Gastrocnemius medialis (tissue), 4 donors: ENCODE measurements around the gene RIMKLA.

Experiments
- CTCF ChIP-seq, 5 experiments: fragments of 450-650 bp in 3 of 5; fragments of 200-600 bp in 2 of 5; sonication (generic) in 2 of 5; IDR thresholded peaks in 4 of 5; conservative IDR thresholded peaks in 1 of 5; 1 replicate in 4 of 5; 2 replicates in 1 of 5; pipeline ENCODE4 v1.5.1; 2016 to 2019; ENCODE audit warnings: antibody characterized with exemption in 5 of 5, mild to moderate bottlenecking in 3 of 5, moderate library complexity in 3 of 5
- POLR2A ChIP-seq, 2 donors: fragments of 450-650 bp; IDR thresholded peaks; one replicate each; pipeline ENCODE4 v1.6.1; 2017; ENCODE audit warnings: antibody characterized with exemption in 2 of 2, mild to moderate bottlenecking in 2 of 2, moderate library complexity in 2 of 2

DNA sequence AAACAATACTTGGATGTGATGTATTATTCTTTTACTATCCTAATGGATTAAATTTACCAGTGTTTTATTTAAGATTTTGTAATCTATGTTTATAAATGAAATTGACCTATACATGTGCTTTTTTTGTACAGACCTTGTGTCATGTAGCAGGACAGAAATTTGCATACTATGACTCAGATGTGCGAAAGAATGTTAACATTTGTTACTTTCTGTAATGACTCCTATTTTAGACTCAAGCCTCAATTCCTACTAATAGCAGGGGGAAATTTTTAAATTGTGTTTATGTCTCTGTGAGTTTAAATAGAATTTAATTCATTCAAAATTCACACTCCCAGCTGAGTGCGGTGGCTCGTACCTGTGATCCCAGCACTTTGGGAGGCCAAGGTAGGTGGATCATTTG is 21.8 kb upstream of the RIMKLA start:
- no peak for TF ChIP-seq POLR2A (IDR thresholded peaks at IDR 0.05)
- no peak for TF ChIP-seq CTCF (IDR thresholded peaks at IDR 0.05 in 4 of 5, conservative IDR thresholded peaks at IDR 0.05 in 1 of 5)
